ENCODE data around the gene CRYGS. TPM values are rescaled to one million over a fixed set of nuclear protein-coding genes. Genes with fewer than 3 reads are reported as not detected.

CRYGS gene
- total and polyA plus RNA-seq, 9 of the 15 experiments (the other 6 are each of a cell fraction or from before 2014, with no cell fraction given), result 1.5 to 3.8 (median 2.0) TPM

GRCh38 chr3:186567072-186567921 lies 23.1 kb upstream of the CRYGS start, which contains the start of gene TBCCD1 (continued):
- TF ChIP-seq E2F6 (IDR thresholded peaks at IDR 0.05; ENCODE audit: borderline replicate concordance in 1 of 2, extremely low read depth in 1 of 2, insufficient read depth in 1 of 2, insufficient read length in 1 of 2, low read depth in 1 of 2, low read length in 1 of 2, poor library complexity in 1 of 2, severe bottlenecking in 1 of 2), result peak; percentile 35 to 67
- TF ChIP-seq CEBPB (tag; IDR thresholded peaks at IDR 0.05), result peak; percentile 9; the same call in 1 of the 2 replicates
- peak; percentile 58 for TF ChIP-seq TAF9B (IDR thresholded peaks at IDR 0.05; ENCODE audit: partially characterized antibody)
- TF ChIP-seq ZBTB7A (IDR thresholded peaks at IDR 0.05; ENCODE audit: borderline replicate concordance, control insufficient read depth, low read depth, low read length), result peak; percentile 80; the same call in 1 of the 2 replicates
- TF ChIP-seq RB1 (IDR thresholded peaks at IDR 0.05; ENCODE audit: low read depth), result peak; percentile 93
- TF ChIP-seq MAZ (CRISPR knock-in tag; conservative IDR thresholded peaks at IDR 0.05 in 1 of 2, IDR thresholded peaks at IDR 0.05 in 1 of 2), result peak; percentile 59 to 85
- peak; percentile 96 for TF ChIP-seq TAF1 (IDR thresholded peaks at IDR 0.05; ENCODE audit: control insufficient read depth, extremely low read depth, insufficient read depth, low read length, severe bottlenecking)
- TF ChIP-seq FOXK2 (conservative IDR thresholded peaks at IDR 0.05 in 1 of 2, IDR thresholded peaks at IDR 0.05 in 1 of 2; ENCODE audit: low read depth in 2 of 2), result peak; percentile 8 to 43; a peak in 1 of 4 replicates
- peak in 1 of 2 experiments; percentile 70; a peak in 1 of 4 replicates for TF ChIP-seq RCOR1 (IDR thresholded peaks at IDR 0.05; ENCODE audit: borderline replicate concordance in 1 of 2, low read depth in 2 of 2, low read length in 2 of 2)
- no peak; the same call in 1 of the 2 replicates for TF ChIP-seq ZBTB17 (CRISPR knock-in tag; IDR thresholded peaks at IDR 0.05)
- TF ChIP-seq KLF6 (CRISPR knock-in tag; IDR thresholded peaks at IDR 0.05; ENCODE audit: borderline replicate concordance), result no peak
- peak; percentile 57; the same call in 1 of the 2 replicates for TF ChIP-seq PML (IDR thresholded peaks at IDR 0.05; ENCODE audit: low read length)
- 0 out of 2 replicates have a peak, but pooled peaks have one; percentile 37 for TF ChIP-seq TOE1 (IDR thresholded peaks at IDR 0.05; ENCODE audit: borderline replicate concordance)
- no peak for TF ChIP-seq TOE1 (CRISPR knock-in tag; IDR thresholded peaks at IDR 0.05; ENCODE audit: borderline replicate concordance, low read depth)
- TF ChIP-seq TCFL5 (CRISPR knock-in tag; conservative IDR thresholded peaks at IDR 0.05), result 0 out of 2 replicates have a peak, but pooled peaks have one; percentile 46
- TF ChIP-seq TAF15 (IDR thresholded peaks at IDR 0.05; ENCODE audit: low read depth, low read length), result no peak
- peak; percentile 84 for TF ChIP-seq CREB1 (IDR thresholded peaks at IDR 0.05)
- TF ChIP-seq CREB1 (CRISPR knock-in tag; IDR thresholded peaks at IDR 0.05), result peak; percentile 70; the same call in 1 of the 2 replicates
- TF ChIP-seq NR2C2 (CRISPR knock-in tag; IDR thresholded peaks at IDR 0.05), result no peak
- peak; percentile 75 for TF ChIP-seq NR2C2 (tag; IDR thresholded peaks at IDR 0.05)
- TF ChIP-seq NONO (IDR thresholded peaks at IDR 0.05; ENCODE audit: low read depth in 2 of 2, low read length in 1 of 2), result peak; percentile 61 to 68; a peak in 1 of 4 replicates
- TF ChIP-seq PTBP1 (IDR thresholded peaks at IDR 0.05; ENCODE audit: low read depth, low read length), result 0 out of 2 replicates have a peak, but pooled peaks have one; percentile 34
- 0 out of 2 replicates have a peak, but pooled peaks have one; percentile 58 for TF ChIP-seq GATAD2B (IDR thresholded peaks at IDR 0.05; ENCODE audit: borderline replicate concordance)
- TF ChIP-seq MNT (conservative IDR thresholded peaks at IDR 0.05), result peak in 1 of 2 experiments; percentile 46; a peak in 2 of 4 replicates
